H54 (cell line): ENCODE data around the gene AGBL1.
"Not testable (repeated sequence)": the region's sequence is repeated elsewhere in the genome, so short reads cannot be mapped to it uniquely, and the experiment has no call there.

ENCODE experiments used
- DNase-seq: peaks from one replicate; pipeline ENCODE4 v3.0.0; 2011; ENCODE audit warnings: low spot score, mixed read lengths; ENCODE audit not compliant: insufficient read length
- FAIRE-seq: peaks from 3 replicates; lab custom pipeline; 2011; peaks lifted over from hg19 to GRCh38; lab: Jason Lieb, UNC
- POLR2A ChIP-seq: IDR thresholded peaks from 2 replicates; pipeline ENCODE4 v1.6.1; 2011; ENCODE audit warnings: low read depth, mild to moderate bottlenecking, low read length

The AGBL1 gene

GRCh38 chr15:86494475-86494874, 414.8 kb downstream of the AGBL1 start:
- TF ChIP-seq POLR2A, result no peak
- no peak for FAIRE-seq
- no peak for DNase-seq

DNA sequence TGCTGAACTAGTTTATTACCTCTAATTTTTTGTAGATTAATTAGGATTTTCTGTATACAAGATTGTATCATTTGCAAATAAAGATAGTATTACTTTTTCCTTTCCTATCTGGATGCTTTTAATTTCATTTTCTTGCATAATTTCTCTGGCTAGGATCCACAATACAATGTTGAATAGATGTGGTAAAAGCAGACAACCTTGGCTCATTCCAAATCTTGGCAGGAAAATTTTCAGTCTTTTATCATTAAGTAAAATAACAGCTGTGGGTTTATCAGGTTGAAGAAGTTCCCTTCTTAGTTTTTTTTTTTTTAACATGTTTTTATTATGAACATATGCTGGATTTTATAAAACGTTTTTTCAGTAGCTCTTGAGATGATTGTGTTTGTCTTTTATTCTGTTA, 422.6 kb downstream of the AGBL1 start:
- TF ChIP-seq POLR2A, result no peak
- no peak for FAIRE-seq
- no peak for DNase-seq

DNA sequence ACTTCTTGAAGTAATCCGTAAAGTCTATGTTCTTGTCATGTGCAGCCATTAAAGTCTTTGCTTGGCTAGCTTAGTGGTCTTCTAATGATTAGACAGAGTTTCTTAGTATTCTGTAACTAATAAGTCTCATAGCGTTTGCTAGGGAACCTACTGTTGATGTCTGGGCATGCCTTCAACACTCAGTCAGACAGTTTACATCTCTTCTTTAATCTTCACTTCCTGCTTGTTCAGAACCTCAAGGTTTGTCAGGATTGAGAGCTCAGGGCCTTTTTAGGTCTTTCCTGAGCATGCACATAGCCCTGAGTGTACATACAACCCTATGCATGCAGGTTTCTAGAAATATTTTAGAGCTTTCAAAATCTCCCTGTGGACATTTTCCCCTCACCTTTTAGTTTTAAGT, 426.3 kb downstream of the AGBL1 start:
- no peak for TF ChIP-seq POLR2A
- FAIRE-seq (no peak), DNase-seq (no peak)

- no peak for FAIRE-seq
- DNase-seq, result no peak
- TF ChIP-seq POLR2A, result no peak
Observed at GRCh38 chr15:86506401-86506800, 426.7 kb downstream of the AGBL1 start.

- DNase-seq (no peak), FAIRE-seq (no peak)
- no peak for TF ChIP-seq POLR2A
Observed at GRCh38 chr15:86515625-86516024, 436.0 kb downstream of the AGBL1 start.

DNA sequence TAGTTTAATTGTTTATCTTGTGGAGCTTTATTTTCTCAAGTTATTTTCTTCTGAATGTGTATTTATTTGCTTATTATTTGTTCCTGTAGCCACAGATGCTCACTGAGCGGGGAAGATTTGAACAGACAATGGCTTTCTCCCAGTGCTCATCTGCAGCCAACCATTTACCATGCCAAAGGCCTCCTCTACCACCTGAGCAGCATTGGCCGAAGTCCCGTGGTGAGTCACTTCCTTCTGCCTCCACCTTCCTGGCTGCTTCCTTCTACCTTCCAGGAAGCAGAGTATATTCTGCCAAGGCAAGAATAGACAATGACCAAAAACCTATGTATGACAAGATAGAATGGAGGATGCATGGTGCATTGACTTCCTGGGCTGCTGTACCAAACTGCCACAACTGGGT, 443.1 kb downstream of the AGBL1 start:
- no peak for FAIRE-seq
- DNase-seq, result no peak
- no peak for TF ChIP-seq POLR2A

DNA sequence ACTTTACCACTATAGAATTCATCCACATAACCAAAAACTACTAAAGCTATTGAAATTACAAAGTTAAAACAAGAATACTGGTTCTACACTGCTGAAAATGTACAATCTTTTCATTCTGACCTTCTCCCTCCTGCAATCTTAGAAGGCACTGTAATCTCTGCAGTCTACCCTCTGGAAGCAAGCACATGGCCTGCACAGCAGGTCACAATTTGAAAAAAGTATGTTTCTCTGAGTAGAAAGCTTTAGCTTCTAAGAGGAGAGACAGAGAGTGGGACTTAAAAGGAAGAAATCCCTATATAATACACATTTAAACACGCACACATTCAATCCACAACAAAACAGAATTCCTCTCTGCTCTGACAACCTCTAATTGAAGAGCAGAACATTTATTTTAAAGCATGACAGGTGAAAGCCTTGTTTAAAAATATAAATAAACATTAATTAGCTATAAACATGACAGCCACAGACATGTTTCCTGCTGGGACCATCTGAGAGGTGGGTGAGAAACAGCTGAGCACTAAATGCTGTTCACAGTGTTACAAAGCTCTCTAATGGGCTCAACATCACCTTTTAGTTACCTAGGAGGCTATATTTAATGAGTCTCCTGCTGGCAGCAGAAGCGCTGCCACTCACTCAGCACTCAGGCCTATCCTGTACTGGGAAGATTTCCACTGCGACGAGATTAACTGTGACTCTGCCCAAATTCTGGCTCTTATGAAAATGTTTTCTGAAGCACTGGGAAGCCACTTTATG, 447.4 kb downstream of the AGBL1 start:
- no peak for FAIRE-seq

DNA sequence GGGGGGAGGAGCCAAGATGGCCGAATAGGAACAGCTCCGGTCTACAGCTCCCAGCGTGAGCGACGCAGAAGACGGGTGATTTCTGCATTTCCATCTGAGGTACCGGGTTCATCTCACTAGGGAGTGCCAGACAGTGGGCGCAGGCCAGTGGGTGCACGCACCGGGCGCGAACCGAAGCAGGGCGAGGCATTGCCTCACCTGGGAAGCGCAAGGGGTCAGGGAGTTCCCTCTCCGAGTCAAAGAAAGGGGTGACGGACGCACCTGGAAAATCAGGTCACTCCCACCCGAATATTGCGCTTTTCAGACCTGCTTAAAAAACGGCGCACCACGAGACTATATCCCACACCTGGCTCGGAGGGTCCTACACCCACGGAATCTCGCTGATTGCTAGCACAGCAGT, 448.4 kb downstream of the AGBL1 start:
- not testable (repeated sequence) for DNase-seq, FAIRE-seq

More for the DNA sequence above, 447.4 kb downstream of the AGBL1 start:
- TF ChIP-seq POLR2A, result no peak
- no peak for DNase-seq

DNA sequence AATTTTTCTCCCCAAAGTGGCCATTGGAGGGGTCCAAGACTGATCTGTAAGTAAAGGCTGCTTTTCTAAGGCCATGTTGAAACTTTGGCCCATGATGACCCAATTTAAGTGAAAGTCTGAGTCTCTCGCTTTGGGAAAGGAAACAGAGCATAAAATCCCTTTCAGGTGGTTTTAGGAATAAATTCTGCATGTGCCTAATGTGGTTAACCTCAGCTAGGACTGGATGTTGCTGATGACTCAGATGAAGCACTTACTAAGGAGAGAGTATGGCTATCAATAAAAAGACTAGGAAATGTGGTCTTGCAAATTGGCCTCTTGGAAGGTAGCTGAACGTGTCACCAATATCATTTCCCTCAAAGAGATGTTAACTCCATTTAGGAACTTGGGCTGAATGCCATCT, 458.5 kb downstream of the AGBL1 start:
- DNase-seq, result no peak
- TF ChIP-seq POLR2A, result no peak
- no peak for FAIRE-seq

DNA sequence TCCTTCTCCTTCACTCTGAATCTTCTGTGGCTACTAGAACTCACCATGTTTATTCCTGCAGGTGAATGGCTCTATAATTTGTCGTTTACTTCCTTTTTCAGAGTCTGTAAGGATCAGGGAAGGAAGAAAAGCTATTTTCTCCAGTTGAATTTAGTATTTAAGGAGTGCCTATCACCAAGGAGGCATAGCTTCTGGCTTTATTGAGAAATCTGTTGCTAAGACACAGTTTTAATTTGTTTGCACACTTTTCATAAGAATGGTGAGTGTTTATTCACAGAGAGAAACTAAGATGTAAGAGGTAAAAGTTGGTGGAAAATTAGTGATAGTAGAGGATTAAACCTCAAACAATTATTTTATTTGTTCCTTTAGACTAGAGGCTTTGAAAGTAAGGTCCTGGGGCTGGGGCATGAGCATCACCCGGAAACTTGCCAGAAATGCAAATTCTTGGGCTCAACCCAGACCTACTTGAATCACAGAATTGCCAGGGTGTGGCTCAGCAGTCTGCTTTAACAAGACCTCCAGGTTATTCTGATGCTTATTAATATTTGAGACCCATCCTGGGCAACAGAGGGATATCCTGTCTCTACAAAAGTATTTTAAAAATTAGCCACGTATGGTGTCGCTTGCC, 461.3 kb downstream of the AGBL1 start:
- no peak for TF ChIP-seq POLR2A
- FAIRE-seq (no peak), DNase-seq (no peak)

DNA sequence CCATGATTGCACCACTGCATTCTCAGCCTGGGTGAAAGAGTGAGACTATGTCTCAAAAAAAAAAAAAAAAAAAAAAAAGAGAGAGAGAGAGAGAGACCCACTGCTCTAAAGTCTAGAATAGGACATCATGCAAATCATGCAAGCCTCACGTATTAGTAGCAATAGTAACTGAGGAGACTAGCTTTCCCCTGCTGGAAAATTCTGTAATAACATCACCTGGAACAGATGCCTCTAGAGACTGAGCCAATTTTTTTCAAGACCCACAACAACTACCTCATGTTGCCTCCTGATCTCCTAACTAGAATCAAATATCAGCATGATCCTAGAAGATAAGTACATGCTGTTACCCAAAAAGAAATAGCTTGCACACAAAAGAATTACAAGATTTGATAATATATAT, 461.9 kb downstream of the AGBL1 start:
- TF ChIP-seq POLR2A, result no peak
- DNase-seq (no peak), FAIRE-seq (no peak)

GRCh38 chr15:86550075-86550474, 470.4 kb downstream of the AGBL1 start:
- FAIRE-seq (no peak), DNase-seq (no peak)
- TF ChIP-seq POLR2A, result no peak

GRCh38 chr15:86553108-86553507, 473.4 kb downstream of the AGBL1 start:
- DNase-seq (no peak), FAIRE-seq (no peak)
- no peak for TF ChIP-seq POLR2A

DNA sequence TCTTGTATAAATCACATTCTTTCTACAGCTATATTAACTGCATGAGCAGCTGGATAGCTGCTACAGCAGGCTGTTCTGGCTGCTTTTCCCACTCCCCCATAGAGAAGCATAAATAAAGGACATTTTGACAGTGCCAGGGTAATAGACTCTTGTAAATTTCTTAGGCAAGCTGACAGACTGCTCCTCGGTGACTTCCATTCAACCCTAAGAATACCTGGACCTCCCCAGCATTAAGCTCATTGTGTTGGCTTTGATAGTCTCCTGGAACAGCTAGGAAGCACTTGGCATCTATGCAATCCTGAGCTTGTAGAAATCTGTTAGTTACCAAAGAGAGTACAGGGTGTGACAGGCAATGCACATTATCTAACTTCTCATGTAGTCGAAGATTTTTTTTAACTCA, 475.4 kb downstream of the AGBL1 start:
- DNase-seq (no peak), FAIRE-seq (no peak)
- TF ChIP-seq POLR2A, result no peak

- DNase-seq, result no peak
- FAIRE-seq, result no peak
- no peak for TF ChIP-seq POLR2A
Observed at GRCh38 chr15:86555939-86556338, 476.3 kb downstream of the AGBL1 start.
